OCI-LY1 (cell line): Measurements from ENCODE around the gene E2F1.
A peak's percentile ranks its signal among the peaks of the same experiment; 100 is the strongest.

Source experiments
- H2AFZ ChIP-seq: fragments of 200-600 bp; sonication (generic), shearing (Covaris generic); 2 replicates; pipeline ENCODE4 v1.6.0; 2014; ENCODE audit warnings: antibody characterized with exemption, mild to moderate bottlenecking, low read length
- H3F3A ChIP-seq: fragments of 200-600 bp; sonication (generic), shearing (Covaris generic); 2 replicates; pipeline ENCODE4 v1.6.0; 2014; ENCODE audit warnings: mild to moderate bottlenecking, antibody characterized with exemption, low read length, moderate library complexity; ENCODE audit not compliant: insufficient read depth
- H3K27ac ChIP-seq: fragments of 200-600 bp; sonication (generic); 2 replicates; pipeline ENCODE4 v1.5.1; 2014; ENCODE audit warnings: low read length, mixed run types, mild to moderate bottlenecking, low read depth; ENCODE audit not compliant: poor library complexity, severe bottlenecking
- H3K27me3 ChIP-seq: fragments of 200-600 bp; sonication (generic); 2 replicates; pipeline ENCODE4 v1.6.0; 2014; ENCODE audit warnings: antibody characterized with exemption, mild to moderate bottlenecking, low read length, moderate library complexity; ENCODE audit not compliant: insufficient read depth
- H3K36me3 ChIP-seq: fragments of 200-600 bp; sonication (generic); 2 replicates; pipeline ENCODE4 v1.6.1; 2014; ENCODE audit warnings: mild to moderate bottlenecking, antibody characterized with exemption, low read length, moderate library complexity, mixed read lengths; ENCODE audit not compliant: insufficient read depth
- H3K4me1 ChIP-seq: fragments of 200-600 bp; sonication (generic); 2 replicates; pipeline ENCODE4 v1.5.1; 2014; ENCODE audit warnings: mild to moderate bottlenecking, low read length, moderate library complexity; ENCODE audit not compliant: insufficient read depth, severe bottlenecking
- H3K4me2 ChIP-seq: fragments of 200-600 bp; sonication (generic), shearing (Covaris generic); 2 replicates; pipeline ENCODE4 v1.6.1; 2014; ENCODE audit warnings: low read length
- H3K4me3 ChIP-seq: fragments of 200-600 bp; sonication (generic); 2 replicates; pipeline ENCODE4 v1.5.1; 2014; ENCODE audit warnings: low read length, low read depth, mild to moderate bottlenecking, mixed read lengths; ENCODE audit not compliant: poor library complexity, severe bottlenecking
- H3K79me2 ChIP-seq: fragments of 200-600 bp; shearing (Covaris generic); 2 replicates; pipeline ENCODE4 v1.6.1; 2016; ENCODE audit warnings: mixed run types, low read length, mixed read lengths; ENCODE audit not compliant: insufficient read depth
- H3K9ac ChIP-seq: fragments of 200-600 bp; sonication (generic), shearing (Covaris generic); 2 replicates; pipeline ENCODE4 v1.6.1; 2014; ENCODE audit warnings: mild to moderate bottlenecking, low read length, mixed read lengths
- H3K9me2 ChIP-seq: fragments of 200-600 bp; sonication (generic), shearing (Covaris generic); 2 replicates; pipeline ENCODE4 v1.6.1; 2014; ENCODE audit warnings: low read depth, mild to moderate bottlenecking, low read length, mixed read lengths
- H3K9me3 ChIP-seq: fragments of 200-600 bp; shearing (Covaris generic); 2 replicates; pipeline ENCODE4 v1.6.1; 2014; ENCODE audit warnings: low read length, mixed read lengths
- H4K20me1 ChIP-seq: fragments of 200-600 bp; sonication (generic), shearing (Covaris generic); 2 replicates; pipeline ENCODE4 v1.6.0; 2016; ENCODE audit warnings: mild to moderate bottlenecking, low read length; ENCODE audit not compliant: insufficient read depth
- EZH2 ChIP-seq: fragments of 200-600 bp; sonication (generic), shearing (Covaris generic); IDR thresholded peaks from 2 replicates; pipeline ENCODE4 v1.8.0; 2017; ENCODE audit warnings: borderline replicate concordance, mixed run types, mild to moderate bottlenecking, antibody characterized with exemption, low read length, moderate library complexity, mixed read lengths
- TF ChIP-seq, protein P1 (sequence below): fragments of 200-600 bp; sonication (generic), shearing (Covaris generic); IDR thresholded peaks from 2 replicates; pipeline ENCODE4 v1.5.1; 2017; ENCODE audit warnings: mild to moderate bottlenecking, antibody characterized with exemption, low read length, moderate library complexity, mixed read lengths

Gene E2F1

DNA sequence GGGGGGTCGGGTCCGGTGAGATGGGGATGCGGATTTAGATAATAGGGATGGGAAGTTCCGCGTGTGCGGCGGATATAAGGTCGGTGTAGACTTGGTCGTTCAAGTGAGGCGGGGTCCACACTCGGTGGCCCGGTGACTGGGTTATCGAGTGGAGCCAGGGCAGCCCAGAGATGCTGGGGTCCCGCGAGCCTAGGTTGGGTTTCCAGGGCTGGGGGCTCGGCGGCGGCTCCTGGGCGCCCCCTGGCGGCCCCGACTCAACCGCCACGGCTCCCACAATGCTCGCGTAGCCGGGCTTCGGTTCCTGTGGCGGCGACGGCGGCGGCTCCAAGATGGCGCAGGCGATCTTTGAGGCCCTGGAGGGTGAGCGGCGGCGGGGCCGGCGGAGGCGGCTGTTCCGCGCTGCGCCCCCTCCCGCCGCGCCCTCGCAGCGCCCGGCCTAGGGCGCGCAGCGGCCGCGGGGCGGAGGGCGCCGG lies 45.5 kb upstream of the E2F1 start, which contains the start of gene ZNF341:
Gene ZNF341 (plus strand): TSS at position 304 of the 473 bp plus-strand sequence. CDS start 26 bp downstream, at position 330.
- Histone ChIP-seq H3K4me3 (peak within 1 kb of the TSS; percentile 64), H3F3A (no peaks in the 10 kb centered on the region), H3K9me2 (no peaks in the 10 kb centered on the region), H3K4me1 (peaks cover 30% of the 10 kb centered on the region), H4K20me1 (no peaks in the 10 kb centered on the region), H3K79me2 (no peaks in the 10 kb centered on the region), H3K27me3 (no peaks in the 10 kb centered on the region), H2AFZ (peak within 1 kb of the TSS; percentile 88), H3K9ac (peak within 1 kb of the TSS; percentile 73), H3K36me3 (no peaks in the 10 kb centered on the region), H3K27ac (peak within 1 kb of the TSS; percentile 94), H3K4me2 (peak within 1 kb of the TSS; percentile 82), H3K9me3 (peaks cover 7% of the 10 kb centered on the region)
- no peak for TF ChIP-seq EZH2
- TF ChIP-seq, protein P1, sequence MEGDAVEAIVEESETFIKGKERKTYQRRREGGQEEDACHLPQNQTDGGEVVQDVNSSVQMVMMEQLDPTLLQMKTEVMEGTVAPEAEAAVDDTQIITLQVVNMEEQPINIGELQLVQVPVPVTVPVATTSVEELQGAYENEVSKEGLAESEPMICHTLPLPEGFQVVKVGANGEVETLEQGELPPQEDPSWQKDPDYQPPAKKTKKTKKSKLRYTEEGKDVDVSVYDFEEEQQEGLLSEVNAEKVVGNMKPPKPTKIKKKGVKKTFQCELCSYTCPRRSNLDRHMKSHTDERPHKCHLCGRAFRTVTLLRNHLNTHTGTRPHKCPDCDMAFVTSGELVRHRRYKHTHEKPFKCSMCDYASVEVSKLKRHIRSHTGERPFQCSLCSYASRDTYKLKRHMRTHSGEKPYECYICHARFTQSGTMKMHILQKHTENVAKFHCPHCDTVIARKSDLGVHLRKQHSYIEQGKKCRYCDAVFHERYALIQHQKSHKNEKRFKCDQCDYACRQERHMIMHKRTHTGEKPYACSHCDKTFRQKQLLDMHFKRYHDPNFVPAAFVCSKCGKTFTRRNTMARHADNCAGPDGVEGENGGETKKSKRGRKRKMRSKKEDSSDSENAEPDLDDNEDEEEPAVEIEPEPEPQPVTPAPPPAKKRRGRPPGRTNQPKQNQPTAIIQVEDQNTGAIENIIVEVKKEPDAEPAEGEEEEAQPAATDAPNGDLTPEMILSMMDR = peak; percentile 76

DNA sequence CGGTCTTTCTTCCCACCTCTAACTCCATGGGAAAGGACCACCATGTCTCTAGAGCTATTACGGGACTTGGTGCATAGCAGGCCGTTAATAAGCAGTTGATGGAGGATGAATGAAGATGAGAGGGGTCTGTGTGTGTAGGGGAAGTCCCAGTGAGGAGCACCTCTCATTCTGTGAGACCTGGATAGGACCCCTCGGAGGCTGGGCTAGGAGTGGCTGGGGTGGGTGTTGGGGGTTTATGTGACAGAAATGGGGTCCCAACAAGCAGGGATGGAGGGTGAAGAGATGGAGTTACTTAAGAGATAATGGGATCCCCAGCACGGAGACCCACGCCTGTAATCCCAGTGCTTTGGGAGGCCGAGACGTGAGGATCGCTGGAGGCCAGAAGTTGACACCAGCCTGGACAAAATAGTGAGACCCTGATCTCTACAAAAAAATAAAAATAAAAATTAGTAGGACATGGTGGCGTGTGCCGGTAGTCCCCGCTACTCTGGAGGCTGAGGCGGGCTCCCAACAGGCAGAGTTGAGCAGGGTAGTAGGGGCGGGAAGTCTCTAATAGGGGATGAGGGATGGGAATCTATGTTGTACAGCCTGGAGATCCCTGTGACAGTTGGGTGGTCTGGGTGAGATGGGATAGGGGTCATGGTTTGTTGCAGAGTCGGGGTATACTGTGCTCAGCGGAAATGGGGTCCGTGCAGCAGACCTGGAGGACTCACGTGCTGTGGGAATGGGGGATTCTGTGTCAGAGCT lies 44.9 kb upstream of the E2F1 start:
- no peaks in the 10 kb centered on the region for H3F3A ChIP-seq
- TF ChIP-seq EZH2 = no peak
- TF ChIP-seq, protein P1 = no peak
- H3K9me3 ChIP-seq = 0 out of 2 replicates have a peak, but pooled peaks cover 1% of the 10 kb centered on the region
- no peaks in the 10 kb centered on the region for H3K9me2 ChIP-seq
- peak overlapping the region; percentile 81 for H3K4me2 ChIP-seq
- peak overlapping the region; percentile 63 for H3K4me3 ChIP-seq
- H3K4me1 ChIP-seq = peaks cover 30% of the 10 kb centered on the region
- no peaks in the 10 kb centered on the region for H3K36me3 ChIP-seq
- no peaks in the 10 kb centered on the region for H3K79me2 ChIP-seq
- H4K20me1 ChIP-seq = no peaks in the 10 kb centered on the region
- peak overlapping the region; percentile 88 for H2AFZ ChIP-seq
- H3K9ac ChIP-seq = peak overlapping the region; percentile 67
- peak overlapping the region; percentile 71 for H3K27ac ChIP-seq
- no peaks in the 10 kb centered on the region for H3K27me3 ChIP-seq

DNA sequence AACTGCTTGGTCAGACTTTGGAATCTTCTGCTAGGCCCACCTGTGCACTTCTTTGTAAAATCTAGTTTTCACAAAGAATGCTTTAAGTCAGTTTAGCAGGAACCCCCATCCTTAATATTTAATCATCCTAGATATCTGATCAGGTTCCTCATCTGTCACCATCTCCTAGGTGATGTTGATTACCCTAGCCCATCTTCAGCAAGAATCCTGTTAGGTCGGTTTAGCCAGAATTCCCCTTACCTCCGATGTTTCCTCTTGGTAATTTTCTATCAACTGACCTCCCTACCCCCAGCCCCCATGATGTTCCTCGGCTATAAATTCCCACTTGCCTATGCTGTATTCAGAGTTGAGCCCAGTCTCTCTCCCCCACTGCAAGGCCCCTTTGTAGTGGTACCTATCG lies 42.9 kb upstream of the E2F1 start:
- no peak overlapping the region for H3K4me3 ChIP-seq
- no peak overlapping the region for H3K27ac ChIP-seq
- no peak overlapping the region for H3K4me2 ChIP-seq
- no peaks in the 10 kb centered on the region for H3K79me2 ChIP-seq
- H3K36me3 ChIP-seq = no peaks in the 10 kb centered on the region
- no peak for TF ChIP-seq EZH2
- TF ChIP-seq, protein P1 = no peak
- H3K4me1 ChIP-seq = peaks cover 26% of the 10 kb centered on the region
- no peaks in the 10 kb centered on the region for H3F3A ChIP-seq
- no peaks in the 10 kb centered on the region for H3K9me2 ChIP-seq
- H3K9ac ChIP-seq = no peak overlapping the region
- H4K20me1 ChIP-seq = no peaks in the 10 kb centered on the region
- H3K27me3 ChIP-seq = no peaks in the 10 kb centered on the region
- H2AFZ ChIP-seq = no peak overlapping the region
- H3K9me3 ChIP-seq = no peaks in the 10 kb centered on the region
